SU-DHL-6 (cell line): ENCODE data around the gene TRRAP.

Source experiments
- H2AFZ ChIP-seq: fragments of 200-600 bp; sonication (generic); 2 replicates; pipeline ENCODE4 v1.6.1; 2014; ENCODE audit warnings: low read depth, mild to moderate bottlenecking, moderate library complexity, mixed read lengths, antibody characterized with exemption, low read length; ENCODE audit not compliant: severe bottlenecking
- H3F3A ChIP-seq: fragments of 200-600 bp; shearing (Covaris generic); 2 replicates; pipeline ENCODE4 v1.6.0; 2016; ENCODE audit warnings: antibody characterized with exemption, mild to moderate bottlenecking; ENCODE audit not compliant: insufficient read depth
- H3K27ac ChIP-seq: fragments of 200-600 bp; sonication (generic); 2 replicates; pipeline ENCODE4 v1.5.1; 2016; ENCODE audit warnings: low read depth, mild to moderate bottlenecking, low read length, moderate library complexity, mixed read lengths
- H3K27me3 ChIP-seq: fragments of 200-600 bp; sonication (generic), shearing (Covaris generic); 2 replicates; pipeline ENCODE4 v1.6.0; 2014; ENCODE audit warnings: mild to moderate bottlenecking, low read length
- H3K36me3 ChIP-seq: fragments of 200-600 bp; sonication (generic); 2 replicates; pipeline ENCODE4 v1.6.1; 2014; ENCODE audit warnings: mild to moderate bottlenecking, low read length, mixed read lengths
- H3K4me2 ChIP-seq: fragments of 300-600, 200-600 bp; shearing (Covaris generic), sonication (generic); 2 replicates; pipeline ENCODE4 v1.6.0; 2014; ENCODE audit warnings: low read length, low read depth, mild to moderate bottlenecking; ENCODE audit not compliant: poor library complexity, severe bottlenecking
- H3K4me3 ChIP-seq: fragments of 200-600 bp; sonication (generic); 2 replicates; pipeline ENCODE4 v1.5.1; 2014; ENCODE audit warnings: antibody characterized with exemption, low read length, mild to moderate bottlenecking, mixed read lengths; ENCODE audit not compliant: insufficient read depth, poor library complexity, severe bottlenecking
- H3K79me2 ChIP-seq: fragments of 200-600 bp; sonication (generic); 2 replicates; pipeline ENCODE4 v1.6.1; 2014; ENCODE audit warnings: mild to moderate bottlenecking, low read length, moderate library complexity; ENCODE audit not compliant: insufficient read depth
- H3K9ac ChIP-seq: fragments of 200-600 bp; sonication (generic); 2 replicates; pipeline ENCODE4 v1.7.0; 2014; ENCODE audit warnings: mild to moderate bottlenecking, low read length
- H3K9me2 ChIP-seq: fragments of 200-600 bp; sonication (generic); replicated peaks from 2 replicates; pipeline ENCODE4 v1.6.1; 2014; ENCODE audit warnings: low read length; ENCODE audit not compliant: insufficient read depth
- H3K9me3 ChIP-seq: fragments of 200-600 bp; sonication (generic); 2 replicates; pipeline ENCODE4 v1.6.1; 2014; ENCODE audit warnings: low read length, mixed read lengths; ENCODE audit not compliant: insufficient read depth
- H4K20me1 ChIP-seq: fragments of 200-600 bp; sonication (generic); 2 replicates; pipeline ENCODE4 v1.6.1; 2014; ENCODE audit warnings: low read depth, mild to moderate bottlenecking, antibody characterized with exemption, low read length, moderate library complexity, mixed read lengths
- EZH2phosphoT487 ChIP-seq: fragments of 200-600 bp; sonication (generic), shearing (Covaris generic); conservative IDR thresholded peaks from 2 replicates; pipeline ENCODE4 v1.6.1; 2018; ENCODE audit warnings: mild to moderate bottlenecking, antibody characterized with exemption, low read length, moderate library complexity, mixed read lengths
- TF ChIP-seq, protein P1 (sequence below): fragments of 200-600 bp; sonication (generic); IDR thresholded peaks from one replicate; pipeline ENCODE4 v1.5.1; 2017; ENCODE audit warnings: antibody characterized with exemption, mild to moderate bottlenecking, low read length, moderate library complexity; ENCODE audit not compliant: insufficient read depth, poor library complexity, severe bottlenecking

Gene TRRAP

DNA sequence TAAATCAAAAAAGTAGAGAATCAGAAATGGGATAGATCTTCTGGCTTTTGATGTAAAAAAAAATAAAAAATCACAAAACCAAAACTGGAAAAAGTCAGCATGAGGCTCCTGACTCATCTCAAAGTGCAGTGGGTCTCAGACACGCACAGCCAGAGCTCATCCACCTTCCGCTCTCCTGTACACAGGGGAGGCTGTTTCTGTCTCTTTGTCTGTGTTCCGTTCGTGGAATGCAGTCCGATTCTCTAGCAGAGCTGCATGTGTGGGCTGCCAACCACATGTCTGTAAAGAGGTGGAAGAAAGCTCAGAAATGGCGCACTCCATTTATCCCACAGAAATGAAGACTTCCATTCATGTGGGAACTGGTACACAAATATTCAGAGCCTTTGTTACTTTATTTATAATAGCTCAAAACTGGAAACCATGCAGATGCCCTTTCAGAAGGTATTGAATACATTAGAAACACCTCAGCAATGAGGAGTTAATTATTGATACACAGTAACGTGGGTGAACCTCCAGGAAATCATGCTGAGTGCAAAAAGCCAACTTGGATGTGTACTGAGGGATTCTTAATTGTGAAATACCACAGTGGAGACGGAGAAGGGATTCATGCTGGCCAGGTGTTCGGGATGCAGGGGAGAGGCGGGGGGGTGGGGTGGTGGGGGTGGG is 123.3 kb downstream of the TRRAP start:
- Histone ChIP-seq H4K20me1 (no peaks in the 10 kb centered on the region), H3K27me3 (no peaks in the 10 kb centered on the region), H3K27ac (no peak overlapping the region), H3K9me3 (no peaks in the 10 kb centered on the region), H3K36me3 (peaks cover 10% of the 10 kb centered on the region; the same call in 1 of the 2 replicates), H2AFZ (no peak overlapping the region), H3F3A (no peaks in the 10 kb centered on the region), H3K4me3 (no peak overlapping the region), H3K9ac (no peak overlapping the region), H3K9me2 (no peaks in the 10 kb centered on the region), H3K79me2 (no peaks in the 10 kb centered on the region), H3K4me2 (no peak overlapping the region)
- TF ChIP-seq, protein P1, sequence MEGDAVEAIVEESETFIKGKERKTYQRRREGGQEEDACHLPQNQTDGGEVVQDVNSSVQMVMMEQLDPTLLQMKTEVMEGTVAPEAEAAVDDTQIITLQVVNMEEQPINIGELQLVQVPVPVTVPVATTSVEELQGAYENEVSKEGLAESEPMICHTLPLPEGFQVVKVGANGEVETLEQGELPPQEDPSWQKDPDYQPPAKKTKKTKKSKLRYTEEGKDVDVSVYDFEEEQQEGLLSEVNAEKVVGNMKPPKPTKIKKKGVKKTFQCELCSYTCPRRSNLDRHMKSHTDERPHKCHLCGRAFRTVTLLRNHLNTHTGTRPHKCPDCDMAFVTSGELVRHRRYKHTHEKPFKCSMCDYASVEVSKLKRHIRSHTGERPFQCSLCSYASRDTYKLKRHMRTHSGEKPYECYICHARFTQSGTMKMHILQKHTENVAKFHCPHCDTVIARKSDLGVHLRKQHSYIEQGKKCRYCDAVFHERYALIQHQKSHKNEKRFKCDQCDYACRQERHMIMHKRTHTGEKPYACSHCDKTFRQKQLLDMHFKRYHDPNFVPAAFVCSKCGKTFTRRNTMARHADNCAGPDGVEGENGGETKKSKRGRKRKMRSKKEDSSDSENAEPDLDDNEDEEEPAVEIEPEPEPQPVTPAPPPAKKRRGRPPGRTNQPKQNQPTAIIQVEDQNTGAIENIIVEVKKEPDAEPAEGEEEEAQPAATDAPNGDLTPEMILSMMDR: no peak
- no peak for TF ChIP-seq EZH2phosphoT487

DNA sequence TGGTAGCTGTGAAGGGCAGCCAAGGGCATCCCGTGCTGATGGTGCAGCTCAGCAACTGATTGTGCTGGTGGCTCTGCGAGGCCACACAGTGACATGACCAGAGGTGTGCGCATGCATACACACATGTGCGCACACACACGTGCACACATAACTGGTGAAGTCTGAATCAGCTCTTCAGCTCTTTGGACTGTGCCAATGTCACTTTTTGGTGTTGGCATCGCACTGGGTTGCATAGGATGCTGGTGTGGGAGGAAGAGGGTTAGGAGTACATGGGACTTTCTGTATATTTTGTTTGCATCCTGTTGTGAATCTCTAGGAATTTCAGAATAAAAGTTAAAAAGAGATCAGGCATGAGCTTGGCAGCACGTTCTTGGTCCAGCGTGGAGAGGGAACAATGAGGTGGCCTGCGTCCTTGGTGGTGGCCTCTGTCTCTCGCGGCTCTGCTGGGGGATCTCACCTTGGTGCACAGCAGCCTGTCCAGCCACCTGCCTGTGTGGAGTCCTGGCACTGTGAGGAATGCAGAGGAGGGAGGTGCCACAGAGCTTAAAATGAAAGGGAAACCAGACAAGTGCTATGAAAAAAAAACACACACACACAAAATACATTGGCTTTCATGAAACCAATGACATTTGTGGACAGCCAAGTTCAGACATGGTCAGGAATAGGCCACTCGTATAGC is 124.0 kb downstream of the TRRAP start:
- no peak overlapping the region for H3K27ac ChIP-seq
- no peak overlapping the region for H3K9ac ChIP-seq
- no peak overlapping the region for H3K4me2 ChIP-seq
- no peaks in the 10 kb centered on the region for H3K9me3 ChIP-seq
- no peaks in the 10 kb centered on the region for H3K9me2 ChIP-seq
- H3F3A ChIP-seq: no peaks in the 10 kb centered on the region
- H3K36me3 ChIP-seq: peaks cover 10% of the 10 kb centered on the region; the same call in 1 of the 2 replicates
- TF ChIP-seq EZH2phosphoT487: no peak
- TF ChIP-seq, protein P1: no peak
- H2AFZ ChIP-seq: no peak overlapping the region
- no peaks in the 10 kb centered on the region for H3K79me2 ChIP-seq
- H3K27me3 ChIP-seq: no peaks in the 10 kb centered on the region
- no peaks in the 10 kb centered on the region for H4K20me1 ChIP-seq
- H3K4me3 ChIP-seq: no peak overlapping the region

DNA sequence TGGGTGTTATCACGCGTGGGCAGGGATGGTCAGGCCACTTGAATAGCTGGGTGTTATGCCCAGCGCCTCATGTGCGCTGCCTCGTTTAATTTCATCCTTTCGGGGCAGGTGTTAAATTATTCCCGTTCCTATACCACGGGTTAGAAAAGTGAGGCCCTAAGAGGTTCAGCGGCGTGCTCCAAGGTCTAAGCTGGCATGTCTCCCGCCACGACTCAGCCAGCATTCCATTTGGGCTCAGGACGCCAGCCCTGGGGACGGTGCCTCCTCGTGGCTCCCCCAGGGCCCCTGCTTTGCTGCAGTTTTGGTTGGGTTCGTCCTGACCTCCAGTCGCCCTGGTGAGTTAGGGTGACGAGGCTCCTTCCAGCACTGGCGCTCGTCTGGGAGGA is 124.5 kb downstream of the TRRAP start:
- Histone ChIP-seq H3K27me3 (no peaks in the 10 kb centered on the region), H3K9me2 (no peaks in the 10 kb centered on the region), H4K20me1 (no peaks in the 10 kb centered on the region), H3K27ac (no peak overlapping the region), H3K9me3 (no peaks in the 10 kb centered on the region), H3K9ac (no peak overlapping the region), H3K4me3 (no peak overlapping the region), H2AFZ (no peak overlapping the region), H3K4me2 (no peak overlapping the region), H3F3A (no peaks in the 10 kb centered on the region), H3K36me3 (peaks cover 5% of the 10 kb centered on the region; the same call in 1 of the 2 replicates), H3K79me2 (no peaks in the 10 kb centered on the region)
- TF ChIP-seq, protein P1: no peak
- no peak for TF ChIP-seq EZH2phosphoT487
